GM12878 (cell line): ENCODE data around the gene ZNF836. TPM values are rescaled to one million over a fixed set of nuclear protein-coding genes. Genes with fewer than 3 reads are reported as not detected.

Experiments
- ATAC-seq: fragments of 200-7000 bp; cut with Tn5 transposase; 3 replicates; pipeline ENCODE4 v1.9.1; 2020; ENCODE audit warnings: mild to moderate bottlenecking, moderate library complexity
- BruUV-seq: library from RNA; stranded (reverse); fragments of 400-500 nt; replicated peaks from 2 replicates; lab custom pipeline; 2021; lab: Mats Ljungman, UMichigan
- CTCF ChIA-PET: fragments of 300-600 bp; sonication (Branson Sonifier 250); formaldehyde crosslinking; extraction: SDS; loops from one replicate; lab custom pipeline; 2021; ENCODE audit warnings: inconsistent platforms; lab: Yijun Ruan, JAX
- POLR2A ChIA-PET: fragments of 350-600 bp; formaldehyde crosslinking; extraction: SDS; loops from one replicate; lab custom pipeline; 2021; ENCODE audit warnings: inconsistent platforms; lab: Charles Lee
- RAD21 ChIA-PET: fragments of 300-600 bp; sonication (Branson Sonifier 250); formaldehyde crosslinking; loops from one replicate; lab custom pipeline; 2023; ENCODE audit warnings: antibody characterized with exemption; ENCODE audit not compliant: unreplicated experiment; lab: Charles Lee
- SMC1A ChIA-PET: fragments of 300-600 bp; sonication (Branson Sonifier 250); formaldehyde crosslinking; loops from one replicate; lab custom pipeline; 2023; ENCODE audit not compliant: unreplicated experiment, uncharacterized antibody; lab: Charles Lee
- DNase-seq: peaks from one replicate; pipeline ENCODE4 v3.0.0-alpha.2; 2011; ENCODE audit warnings: low read depth, low spot score
- FAIRE-seq: peaks from 3 replicates; lab custom pipeline; 2011; peaks lifted over from hg19 to GRCh38; lab: Jason Lieb, UNC
- H2AFZ ChIP-seq: 2 replicates; pipeline ENCODE4 v1.6.0; 2011; ENCODE audit warnings: low read depth, low read length, control low read depth; ENCODE audit not compliant: control insufficient read depth
- H3K27ac ChIP-seq: 2 replicates; pipeline ENCODE4 v1.5.1; 2011; ENCODE audit warnings: control low read depth; ENCODE audit not compliant: control insufficient read depth, insufficient read depth
- H3K27me3 ChIP-seq, 2 experiments: replicated peaks in 1 of 2; 2 replicates each; pipeline versions ENCODE4 v1.6.0 to v1.6.1; 2011; ENCODE audit warnings: low read length in 1 of 2; ENCODE audit not compliant: control insufficient read depth in 2 of 2, insufficient read depth in 2 of 2
- H3K36me3 ChIP-seq, 2 experiments: 2 replicates each; pipeline ENCODE4 v1.5.1; 2011; ENCODE audit warnings: low read length in 1 of 2; ENCODE audit not compliant: control insufficient read depth in 2 of 2, insufficient read depth in 2 of 2
- H3K4me1 ChIP-seq: 2 replicates; pipeline ENCODE4 v1.6.1; 2011; ENCODE audit warnings: mild to moderate bottlenecking, low read length, moderate library complexity, mixed read lengths; ENCODE audit not compliant: control insufficient read depth, insufficient read depth
- H3K4me2 ChIP-seq: 2 replicates; pipeline ENCODE4 v1.6.0; 2011; ENCODE audit warnings: control low read depth; ENCODE audit not compliant: control insufficient read depth, insufficient read depth
- H3K4me3 ChIP-seq: fragments of 200-600 bp; sonication (generic); 2 replicates; pipeline ENCODE4 v1.5.1; 2016
- H3K79me2 ChIP-seq: 2 replicates; pipeline ENCODE4 v1.6.0; 2011; ENCODE audit warnings: low read length; ENCODE audit not compliant: control insufficient read depth, insufficient read depth
- H3K9ac ChIP-seq: 2 replicates; pipeline ENCODE4 v1.8.0; 2011; ENCODE audit warnings: low read length, control low read depth, mixed read lengths; ENCODE audit not compliant: control insufficient read depth, insufficient read depth
- H3K9me3 ChIP-seq: replicated peaks from 3 replicates; pipeline ENCODE4 v1.5.1; 2011; ENCODE audit warnings: mild to moderate bottlenecking, low read length; ENCODE audit not compliant: control insufficient read depth, insufficient read depth
- H4K20me1 ChIP-seq: 2 replicates; pipeline ENCODE4 v1.6.0; 2011; ENCODE audit not compliant: control insufficient read depth, insufficient read depth
- CEBPZ ChIP-seq: fragments of 150-350 bp; IDR thresholded peaks from 2 replicates; pipeline ENCODE4 v1.6.1; 2016; ENCODE audit warnings: low read depth, low read length
- CHD1 ChIP-seq: IDR thresholded peaks from 2 replicates; pipeline ENCODE4 v1.6.1; 2012; ENCODE audit warnings: low read depth, low read length, improper control_type of control experiment
- GATAD2B ChIP-seq: fragments of 450-650 bp; conservative IDR thresholded peaks from 2 replicates; pipeline ENCODE4 v1.6.1; 2017; ENCODE audit warnings: low read depth, mild to moderate bottlenecking, moderate library complexity
- HDAC2 ChIP-seq: fragments of 200-600 bp; sonication (generic); IDR thresholded peaks from 2 replicates; pipeline ENCODE4 v1.6.1; 2017
- IKZF1 ChIP-seq: fragments of 450-650 bp; conservative IDR thresholded peaks from 2 replicates; pipeline ENCODE4 v1.6.1; 2017; ENCODE audit warnings: antibody characterized with exemption, mild to moderate bottlenecking
- MYB ChIP-seq: fragments of 150-350 bp; IDR thresholded peaks from 2 replicates; pipeline ENCODE4 v1.6.1; 2014; ENCODE audit warnings: mild to moderate bottlenecking, low read depth, low read length, borderline replicate concordance
- PAX5 ChIP-seq: IDR thresholded peaks from 2 replicates; pipeline ENCODE4 v1.6.1; 2011; ENCODE audit warnings: low read depth, low read length, borderline replicate concordance
- WGBS: methylation state at CpG from one replicate; pipeline ENCODE4 v1.1.6; 2016; ENCODE audit warnings: low lambda C conversion rate; ENCODE audit not compliant: insufficient replicate concordance, insufficient coverage; ENCODE audit errors: missing lambda C conversion rate; 5-methylcytosine and 5-hydroxymethylcytosine counted together
- in situ Hi-C: fragments of 300-500 bp; cut with MboI; formaldehyde crosslinking; loops from 9 replicates; pipeline ENCODE4 v1.14.3; 2018; ENCODE audit warnings: mixed read lengths
- intact Hi-C: fragments of 100-400 bp; cut with micrococcal nuclease; formaldehyde crosslinking; loops from one replicate; pipeline ENCODE4 v1.14.2; 2022; ENCODE audit not compliant: unreplicated experiment
- polyA plus RNA-seq, 11 experiments: library from polyadenylated mRNA; depleted of rRNA in 4 of 11; unstranded in 6 of 11; stranded (reverse) in 5 of 11; fragments of >200 nt; fragmentation: Nextera tagmentation in 4 of 11; fragmentation: Illumina TruSeq in 1 of 11; extraction: Ambion mirVana in 4 of 11; extraction: Trizol in 1 of 11; gene quantifications; 1 replicate in 1 of 11; 2 replicates in 10 of 11; pipeline versions ENCODE4 v1.2.1 to v1.2.3, GENCODE V29; 2011 to 2016; ENCODE audit warnings: inconsistent platforms in 2 of 11, missing spikeins in 2 of 11, low read depth in 1 of 11
- total RNA-seq, 4 experiments: library from RNA; depleted of rRNA in 3 of 4; stranded (reverse); fragments of >200 nt in 3 of 4; fragmentation: Illumina TruSeq in 1 of 4; extraction: Trizol in 1 of 4; gene quantifications; 2 replicates each; pipeline versions ENCODE4 v1.2.1 to v1.2.3, GENCODE V29; 2013 to 2021

ZNF836 gene
- total and polyA plus RNA-seq, 10 of the 15 experiments (the other 5 are each of a cell fraction or from before 2014, with no cell fraction given): 4.5 to 9.2 (median 6.2) TPM

GRCh38 chr19:52142001-52142595 lies 29.3 kb downstream of the ZNF836 start:
- ChIA-PET RAD21 (no interaction called here), CTCF (interaction anchor here (1.0 kb wide), 1 partner anchor 95 kb away, joined by 5 read pairs; no protein-coding TSS in a partner anchor), POLR2A (no interaction called here), SMC1A (no interaction called here)
- in situ Hi-C loops (loop anchor here (5.0 kb wide), 1 partner anchor 90 kb away; no protein-coding TSS in a partner anchor), intact Hi-C loops (no loop called here)
- Histone ChIP-seq H4K20me1 (no peaks in the 10 kb centered on the region), H3K36me3 (no peaks in the 10 kb centered on the region), H3K4me1 (peaks cover 5% of the 10 kb centered on the region), H3K4me3 (no peak overlapping the region), H3K9ac (no peak overlapping the region), H3K79me2 (peaks cover 9% of the 10 kb centered on the region), H2AFZ (no peak overlapping the region), H3K4me2 (no peak overlapping the region), H3K27ac (no peak overlapping the region), H3K9me3 (peaks cover 1% of the 10 kb centered on the region; the same call in 2 of the 3 replicates), H3K27me3 (no peaks in the 10 kb centered on the region)
- ATAC-seq: no peak
- no TSS peak for BruUV-seq
- FAIRE-seq: no peak
- DNase-seq: no peak
- 16% methylated on average over 3 of the region's 3 CpGs for WGBS
- TF ChIP-seq GATAD2B (no peak), IKZF1 (no peak), CEBPZ (no peak), MYB (no peak), HDAC2 (no peak), PAX5 (no peak), CHD1 (no peak)
